Measurements from ENCODE around the gene AK3.

GRCh38 chr9:4746278-4747030, 5.5 kb upstream of the AK3 start:
- no peak for TF ChIP-seq CTCF (IDR thresholded peaks at IDR 0.05; ENCODE audit: insufficient read depth, low read length)
- TF ChIP-seq POLR2AphosphoS5 (IDR thresholded peaks at IDR 0.05; ENCODE audit: low read depth): no peak
- TF ChIP-seq REST (IDR thresholded peaks at IDR 0.05; ENCODE audit: insufficient replicate concordance, low read depth): no peak
- TF ChIP-seq SPI1 (IDR thresholded peaks at IDR 0.05; ENCODE audit: borderline replicate concordance, low read depth): no peak
- TF ChIP-seq GABPA (IDR thresholded peaks at IDR 0.05; ENCODE audit: low read depth): no peak
